Esophagus squamous epithelium (tissue), 4 donors: ENCODE data around the gene MRGPRX2.

Experiments used
- CTCF ChIP-seq, 6 experiments: fragments of 450-650 bp in 4 of 6; fragments of 200-600 bp in 2 of 6; sonication (generic) in 2 of 6; IDR thresholded peaks; one replicate each; pipeline ENCODE4 v1.5.1; 2016 to 2019; ENCODE audit warnings: antibody characterized with exemption in 6 of 6, mild to moderate bottlenecking in 4 of 6, moderate library complexity in 4 of 6
- POLR2A ChIP-seq, 4 donors: fragments of 450-650 bp; IDR thresholded peaks; one replicate each; pipeline ENCODE4 v1.6.1; 2017; ENCODE audit warnings: antibody characterized with exemption in 4 of 4, mild to moderate bottlenecking in 4 of 4, moderate library complexity in 3 of 4

- no peak for TF ChIP-seq CTCF (IDR thresholded peaks at IDR 0.05)
- no peak for TF ChIP-seq POLR2A (IDR thresholded peaks at IDR 0.05)
Measured at GRCh38 chr11:19079643-19080440, 19.3 kb upstream of the MRGPRX2 start.
